Liver (tissue), 9 donors: ENCODE results near the gene SMIM13. TPM values are rescaled to one million over a fixed set of nuclear protein-coding genes. Genes with fewer than 3 reads are reported as not detected.

Experiments
- DNase-seq: peaks from one replicate; pipeline ENCODE4 v3.0.0-alpha.2; 2017; ENCODE audit warnings: low spot score
- H3K27ac ChIP-seq, 2 donors: one replicate each; pipeline ENCODE4 v1.7.0; 2013; ENCODE audit warnings: inconsistent platforms in 2 of 2, low read length in 2 of 2, control low read depth in 1 of 2, low read depth in 1 of 2, mild to moderate bottlenecking in 1 of 2
- H3K27me3 ChIP-seq, 4 donors: one replicate each; pipeline versions ENCODE4 v1.6.1 to v1.7.0; 2013; ENCODE audit warnings: low read length in 3 of 4, inconsistent platforms in 1 of 4, mild to moderate bottlenecking in 1 of 4, moderate library complexity in 1 of 4; ENCODE audit not compliant: control insufficient read depth in 4 of 4, insufficient read depth in 4 of 4
- H3K36me3 ChIP-seq, 4 donors: one replicate each; pipeline versions ENCODE4 v1.6.1 to v1.7.0; 2013; ENCODE audit warnings: low read length in 3 of 4, mild to moderate bottlenecking in 3 of 4, low read depth in 1 of 4, moderate library complexity in 1 of 4; ENCODE audit not compliant: control insufficient read depth in 4 of 4, insufficient read depth in 3 of 4
- H3K4me1 ChIP-seq, 4 donors: one replicate each; pipeline versions ENCODE4 v1.6.1 to v1.7.0; 2013; ENCODE audit warnings: low read length in 3 of 4, mild to moderate bottlenecking in 3 of 4, moderate library complexity in 1 of 4; ENCODE audit not compliant: control insufficient read depth in 4 of 4, insufficient read depth in 4 of 4
- H3K4me3 ChIP-seq, 3 donors: one replicate each; pipeline versions ENCODE4 v1.6.1 to v1.7.0; 2013; ENCODE audit warnings: low read length in 3 of 3, control low read depth in 1 of 3, low read depth in 1 of 3, mild to moderate bottlenecking in 1 of 3
- H3K9ac ChIP-seq, 2 donors: one replicate each; pipeline ENCODE4 v1.7.0; 2013; ENCODE audit warnings: low read length in 2 of 2, mild to moderate bottlenecking in 2 of 2, moderate library complexity in 2 of 2, control low read depth in 1 of 2, low read depth in 1 of 2
- H3K9me3 ChIP-seq, 4 donors: one replicate each; pipeline versions ENCODE4 v1.6.1 to v1.7.0; 2013; ENCODE audit warnings: low read length in 3 of 4; ENCODE audit not compliant: control insufficient read depth in 4 of 4
- EGR1 ChIP-seq, 2 donors: IDR thresholded peaks; 2 replicates each; pipeline ENCODE4 v1.6.1; 2016 to 2018; ENCODE audit warnings: antibody characterized with exemption in 2 of 2, low read depth in 2 of 2
- FOXA1 ChIP-seq: IDR thresholded peaks from 2 replicates; pipeline ENCODE4 v1.6.1; 2016; ENCODE audit warnings: antibody characterized with exemption
- HNF4A ChIP-seq, 2 donors: conservative IDR thresholded peaks; 2 replicates each; pipeline ENCODE4 v1.6.1; 2016; ENCODE audit warnings: antibody characterized with exemption in 2 of 2, mild to moderate bottlenecking in 2 of 2
- HNF4G ChIP-seq: IDR thresholded peaks from 2 replicates; pipeline ENCODE4 v1.6.1; 2016; ENCODE audit warnings: antibody characterized with exemption
- JUND ChIP-seq, 2 donors: IDR thresholded peaks; 2 replicates each; pipeline ENCODE4 v1.6.1; 2016; ENCODE audit warnings: antibody characterized with exemption in 2 of 2
- RAD21 ChIP-seq, 2 donors: IDR thresholded peaks; 2 replicates each; pipeline ENCODE4 v1.6.1; 2016; ENCODE audit warnings: antibody characterized with exemption in 2 of 2, mild to moderate bottlenecking in 2 of 2
- RXRA ChIP-seq, 2 donors: IDR thresholded peaks; 2 replicates each; pipeline ENCODE4 v1.6.1; 2017 to 2018; ENCODE audit warnings: antibody characterized with exemption in 2 of 2, mild to moderate bottlenecking in 1 of 2
- whole genome bisulfite sequencing: extraction: QIAGEN DNeasy Blood & Tissue Kit; methylation state at CpG from one replicate; pipeline ENCODE4 v1.1.7; 2013; 5-methylcytosine and 5-hydroxymethylcytosine counted together
- polyA plus RNA-seq, 2 donors: library from polyadenylated mRNA; stranded (reverse) in 1 of 2; unstranded in 1 of 2; fragments of 200-250 nt in 1 of 2; fragments of >200 nt in 1 of 2; fragmentation: Nextera tagmentation in 1 of 2; extraction: Ambion mirVana in 1 of 2; gene quantifications; one replicate each; pipeline versions ENCODE4 v1.2.1 to v1.2.3, GENCODE V29; 2013 to 2015
- total RNA-seq, 2 donors: library from RNA; depleted of rRNA; stranded (reverse); fragments of >200 nt; gene quantifications; one replicate each; pipeline ENCODE4 v1.2.3, GENCODE V29; 2014
- TF ChIP-seq, protein P1 (sequence below): fragments of 150-350 bp; IDR thresholded peaks from 2 replicates; pipeline ENCODE4 v1.5.1; 2017; ENCODE audit warnings: improper control_type of control experiment, low read depth, low read length; ENCODE audit not compliant: missing input control
- TF ChIP-seq, protein P2 (sequence below): IDR thresholded peaks from 2 replicates; pipeline ENCODE4 v1.6.1; 2016; ENCODE audit warnings: antibody characterized with exemption, mild to moderate bottlenecking
- TF ChIP-seq, protein P3 (sequence below): IDR thresholded peaks from 2 replicates; pipeline ENCODE4 v1.6.1; 2016; ENCODE audit warnings: antibody characterized with exemption
- TF ChIP-seq, protein P4 (sequence below): IDR thresholded peaks from 2 replicates; pipeline ENCODE4 v1.6.1; 2016; ENCODE audit warnings: antibody characterized with exemption
- TF ChIP-seq, protein P5 (sequence below): IDR thresholded peaks from 2 replicates; pipeline ENCODE4 v1.6.1; 2016; ENCODE audit warnings: antibody characterized with exemption
- donor health status: healthy.
- donor health status: healthy.
- donor health status: healthy.
- donor health status: healthy.
- donor health status: healthy.

Gene SMIM13
- total and polyA plus RNA-seq, 4 donors, result 2.8 to 9.0 (median 5.8) TPM

DNA sequence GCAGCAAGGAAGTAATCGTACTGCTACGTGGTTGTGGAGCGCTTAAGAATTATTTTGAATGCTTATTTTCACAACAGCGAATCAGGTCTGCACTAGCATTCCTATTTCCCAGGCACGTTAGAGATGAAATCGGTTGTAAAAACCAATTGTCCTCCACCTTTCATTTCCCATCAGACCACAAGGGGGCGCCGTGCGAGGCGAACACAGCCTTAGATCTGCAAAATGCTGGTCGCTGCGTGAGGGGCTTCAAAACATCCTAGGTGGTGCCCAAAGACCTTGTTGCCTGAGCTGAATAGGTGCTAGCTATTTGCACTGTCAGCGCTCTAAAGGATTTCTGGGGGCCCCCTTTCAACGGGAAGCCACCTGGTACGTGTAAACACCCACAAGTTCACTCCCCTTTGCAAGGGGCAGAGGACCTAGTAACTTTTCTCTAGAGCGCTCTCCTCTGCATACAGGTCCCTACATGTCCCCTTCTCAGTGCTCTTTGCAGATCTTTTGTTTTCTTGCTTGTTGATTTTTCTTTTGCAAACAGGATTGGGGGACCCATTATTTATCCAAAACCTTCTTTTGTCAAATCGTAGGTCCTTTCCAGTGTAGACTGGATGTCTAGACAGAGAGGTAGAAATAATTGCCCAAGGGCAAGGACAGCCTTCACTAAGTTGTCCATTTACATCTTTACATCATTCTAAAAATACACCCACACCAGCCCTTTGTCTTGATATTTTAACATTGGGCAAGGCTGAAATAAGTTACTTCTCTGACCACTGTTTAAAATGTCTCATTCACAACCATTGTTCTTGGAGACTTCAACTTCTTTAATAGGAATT is 79.1 kb downstream of the SMIM13 start:
- Histone ChIP-seq H3K9me3 (no peaks in the 10 kb centered on the region), H3K9ac (no peak overlapping the region), H3K4me3 (peak overlapping the region in 2 of 3 donors; percentile 32 to 39), H3K36me3 (no peaks in the 10 kb centered on the region), H3K4me1 (peaks cover 0 to 6% (median 0%) of the 10 kb centered on the region in 4 donors), H3K27me3 (no peaks in the 10 kb centered on the region), H3K27ac (no peak overlapping the region)
- whole genome bisulfite sequencing, result 22% methylated on average over 17 of the region's 17 CpGs
- TF ChIP-seq, protein P1, sequence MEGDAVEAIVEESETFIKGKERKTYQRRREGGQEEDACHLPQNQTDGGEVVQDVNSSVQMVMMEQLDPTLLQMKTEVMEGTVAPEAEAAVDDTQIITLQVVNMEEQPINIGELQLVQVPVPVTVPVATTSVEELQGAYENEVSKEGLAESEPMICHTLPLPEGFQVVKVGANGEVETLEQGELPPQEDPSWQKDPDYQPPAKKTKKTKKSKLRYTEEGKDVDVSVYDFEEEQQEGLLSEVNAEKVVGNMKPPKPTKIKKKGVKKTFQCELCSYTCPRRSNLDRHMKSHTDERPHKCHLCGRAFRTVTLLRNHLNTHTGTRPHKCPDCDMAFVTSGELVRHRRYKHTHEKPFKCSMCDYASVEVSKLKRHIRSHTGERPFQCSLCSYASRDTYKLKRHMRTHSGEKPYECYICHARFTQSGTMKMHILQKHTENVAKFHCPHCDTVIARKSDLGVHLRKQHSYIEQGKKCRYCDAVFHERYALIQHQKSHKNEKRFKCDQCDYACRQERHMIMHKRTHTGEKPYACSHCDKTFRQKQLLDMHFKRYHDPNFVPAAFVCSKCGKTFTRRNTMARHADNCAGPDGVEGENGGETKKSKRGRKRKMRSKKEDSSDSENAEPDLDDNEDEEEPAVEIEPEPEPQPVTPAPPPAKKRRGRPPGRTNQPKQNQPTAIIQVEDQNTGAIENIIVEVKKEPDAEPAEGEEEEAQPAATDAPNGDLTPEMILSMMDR, result peak; percentile 87
- TF ChIP-seq RAD21 (IDR thresholded peaks at IDR 0.05), result peak; percentile 92 to 93
- TF ChIP-seq RXRA (IDR thresholded peaks at IDR 0.05), result peak in 1 of 2 donors; percentile 13
- TF ChIP-seq, protein P2, sequence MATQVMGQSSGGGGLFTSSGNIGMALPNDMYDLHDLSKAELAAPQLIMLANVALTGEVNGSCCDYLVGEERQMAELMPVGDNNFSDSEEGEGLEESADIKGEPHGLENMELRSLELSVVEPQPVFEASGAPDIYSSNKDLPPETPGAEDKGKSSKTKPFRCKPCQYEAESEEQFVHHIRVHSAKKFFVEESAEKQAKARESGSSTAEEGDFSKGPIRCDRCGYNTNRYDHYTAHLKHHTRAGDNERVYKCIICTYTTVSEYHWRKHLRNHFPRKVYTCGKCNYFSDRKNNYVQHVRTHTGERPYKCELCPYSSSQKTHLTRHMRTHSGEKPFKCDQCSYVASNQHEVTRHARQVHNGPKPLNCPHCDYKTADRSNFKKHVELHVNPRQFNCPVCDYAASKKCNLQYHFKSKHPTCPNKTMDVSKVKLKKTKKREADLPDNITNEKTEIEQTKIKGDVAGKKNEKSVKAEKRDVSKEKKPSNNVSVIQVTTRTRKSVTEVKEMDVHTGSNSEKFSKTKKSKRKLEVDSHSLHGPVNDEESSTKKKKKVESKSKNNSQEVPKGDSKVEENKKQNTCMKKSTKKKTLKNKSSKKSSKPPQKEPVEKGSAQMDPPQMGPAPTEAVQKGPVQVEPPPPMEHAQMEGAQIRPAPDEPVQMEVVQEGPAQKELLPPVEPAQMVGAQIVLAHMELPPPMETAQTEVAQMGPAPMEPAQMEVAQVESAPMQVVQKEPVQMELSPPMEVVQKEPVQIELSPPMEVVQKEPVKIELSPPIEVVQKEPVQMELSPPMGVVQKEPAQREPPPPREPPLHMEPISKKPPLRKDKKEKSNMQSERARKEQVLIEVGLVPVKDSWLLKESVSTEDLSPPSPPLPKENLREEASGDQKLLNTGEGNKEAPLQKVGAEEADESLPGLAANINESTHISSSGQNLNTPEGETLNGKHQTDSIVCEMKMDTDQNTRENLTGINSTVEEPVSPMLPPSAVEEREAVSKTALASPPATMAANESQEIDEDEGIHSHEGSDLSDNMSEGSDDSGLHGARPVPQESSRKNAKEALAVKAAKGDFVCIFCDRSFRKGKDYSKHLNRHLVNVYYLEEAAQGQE, result no peak
- TF ChIP-seq EGR1 (IDR thresholded peaks at IDR 0.05; ENCODE audit: low read depth in 2 of 2), result no peak
- no peak for TF ChIP-seq HNF4G
- peak; percentile 78 for DNase-seq

DNA sequence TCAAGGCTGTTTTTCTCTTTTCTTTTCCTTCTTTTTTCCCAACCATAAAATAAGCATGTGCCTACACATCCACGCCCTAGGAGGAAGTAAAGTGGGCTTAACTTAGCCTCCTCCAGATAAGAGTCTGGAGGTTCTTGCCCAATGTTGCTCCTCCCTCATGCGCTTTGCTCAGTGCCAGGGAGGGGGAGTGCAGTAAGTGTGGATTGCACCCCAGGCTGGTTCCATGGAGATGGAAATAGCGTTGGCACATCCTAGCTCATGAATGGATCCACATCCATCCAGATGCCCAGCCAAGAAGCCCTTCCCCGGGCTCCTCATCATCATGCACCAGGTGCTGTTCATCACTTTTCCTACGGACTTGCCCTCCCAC is 80.6 kb downstream of the SMIM13 start:
- Histone ChIP-seq H3K36me3 (no peaks in the 10 kb centered on the region), H3K27ac (no peak overlapping the region), H3K9me3 (peaks cover 0 to 6% (median 0%) of the 10 kb centered on the region in 4 donors), H3K9ac (no peak overlapping the region), H3K27me3 (no peaks in the 10 kb centered on the region), H3K4me1 (peaks cover 0 to 6% (median 0%) of the 10 kb centered on the region in 4 donors), H3K4me3 (no peak overlapping the region)
- TF ChIP-seq JUND (IDR thresholded peaks at IDR 0.05), result no peak
- no peak for TF ChIP-seq EGR1 (IDR thresholded peaks at IDR 0.05; ENCODE audit: low read depth in 2 of 2)
- TF ChIP-seq, protein P1, result no peak
- no peak for TF ChIP-seq FOXA1
- no peak for TF ChIP-seq RXRA (IDR thresholded peaks at IDR 0.05)
- TF ChIP-seq HNF4A (conservative IDR thresholded peaks at IDR 0.05), result no peak
- TF ChIP-seq RAD21 (IDR thresholded peaks at IDR 0.05), result no peak
- TF ChIP-seq, protein P3, sequence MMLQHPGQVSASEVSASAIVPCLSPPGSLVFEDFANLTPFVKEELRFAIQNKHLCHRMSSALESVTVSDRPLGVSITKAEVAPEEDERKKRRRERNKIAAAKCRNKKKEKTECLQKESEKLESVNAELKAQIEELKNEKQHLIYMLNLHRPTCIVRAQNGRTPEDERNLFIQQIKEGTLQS, result no peak
- no peak for TF ChIP-seq HNF4G
- TF ChIP-seq, protein P2, result no peak
- TF ChIP-seq, protein P4, sequence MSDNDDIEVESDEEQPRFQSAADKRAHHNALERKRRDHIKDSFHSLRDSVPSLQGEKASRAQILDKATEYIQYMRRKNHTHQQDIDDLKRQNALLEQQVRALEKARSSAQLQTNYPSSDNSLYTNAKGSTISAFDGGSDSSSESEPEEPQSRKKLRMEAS, result no peak
- TF ChIP-seq, protein P5, sequence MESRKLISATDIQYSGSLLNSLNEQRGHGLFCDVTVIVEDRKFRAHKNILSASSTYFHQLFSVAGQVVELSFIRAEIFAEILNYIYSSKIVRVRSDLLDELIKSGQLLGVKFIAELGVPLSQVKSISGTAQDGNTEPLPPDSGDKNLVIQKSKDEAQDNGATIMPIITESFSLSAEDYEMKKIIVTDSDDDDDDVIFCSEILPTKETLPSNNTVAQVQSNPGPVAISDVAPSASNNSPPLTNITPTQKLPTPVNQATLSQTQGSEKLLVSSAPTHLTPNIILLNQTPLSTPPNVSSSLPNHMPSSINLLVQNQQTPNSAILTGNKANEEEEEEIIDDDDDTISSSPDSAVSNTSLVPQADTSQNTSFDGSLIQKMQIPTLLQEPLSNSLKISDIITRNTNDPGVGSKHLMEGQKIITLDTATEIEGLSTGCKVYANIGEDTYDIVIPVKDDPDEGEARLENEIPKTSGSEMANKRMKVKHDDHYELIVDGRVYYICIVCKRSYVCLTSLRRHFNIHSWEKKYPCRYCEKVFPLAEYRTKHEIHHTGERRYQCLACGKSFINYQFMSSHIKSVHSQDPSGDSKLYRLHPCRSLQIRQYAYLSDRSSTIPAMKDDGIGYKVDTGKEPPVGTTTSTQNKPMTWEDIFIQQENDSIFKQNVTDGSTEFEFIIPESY, result no peak
- DNase-seq, result no peak
- 96% methylated on average over 5 of the region's 5 CpGs for WGBS
